Skin of body (tissue), 2 donors: ENCODE results near the gene DHRSX. TPM values are rescaled to one million over a fixed set of nuclear protein-coding genes. Genes with fewer than 3 reads are reported as not detected.
"Not testable (repeated sequence)": the region's sequence is repeated elsewhere in the genome, so short reads cannot be mapped to it uniquely, and the experiment has no call there.

Experiments used
- DNase-seq: peaks from one replicate; lab custom pipeline; 2025; lab: John Stamatoyannopoulos, UW
- total RNA-seq: library from RNA; depleted of rRNA; stranded (reverse); fragments of >200 nt; gene quantifications from one replicate; pipeline ENCODE4 v1.2.3, GENCODE V29; 2014

DHRSX gene
- total RNA-seq, 1 donor from 2014 or later, result 16.1 TPM

DNA sequence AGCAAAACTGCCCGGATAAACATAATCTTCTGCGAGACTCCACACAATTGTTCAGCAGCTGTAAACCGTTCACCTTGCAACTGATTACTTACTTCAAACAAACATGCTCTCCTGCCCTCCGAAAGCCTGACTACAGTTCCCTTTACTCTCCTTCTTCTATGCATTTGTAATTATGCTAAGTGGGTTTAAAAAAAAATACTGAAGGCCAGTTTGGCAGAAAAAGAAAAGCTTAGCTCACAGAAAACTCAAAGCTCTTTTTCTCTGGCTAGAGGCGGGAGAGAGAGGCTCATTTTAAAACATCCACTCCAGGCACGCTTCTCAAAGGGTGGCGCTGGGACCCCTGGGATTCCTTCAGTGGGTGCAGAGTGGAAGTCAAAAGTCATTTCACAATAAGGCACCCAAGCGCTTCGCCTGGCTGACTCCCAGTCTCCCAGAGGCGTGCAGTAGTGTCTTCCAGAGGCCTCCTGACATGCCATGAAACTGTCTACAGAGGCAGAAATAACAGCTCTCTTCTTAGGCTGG, 1.9 kb downstream of the DHRSX start:
- DNase-seq, result no peak

DNA sequence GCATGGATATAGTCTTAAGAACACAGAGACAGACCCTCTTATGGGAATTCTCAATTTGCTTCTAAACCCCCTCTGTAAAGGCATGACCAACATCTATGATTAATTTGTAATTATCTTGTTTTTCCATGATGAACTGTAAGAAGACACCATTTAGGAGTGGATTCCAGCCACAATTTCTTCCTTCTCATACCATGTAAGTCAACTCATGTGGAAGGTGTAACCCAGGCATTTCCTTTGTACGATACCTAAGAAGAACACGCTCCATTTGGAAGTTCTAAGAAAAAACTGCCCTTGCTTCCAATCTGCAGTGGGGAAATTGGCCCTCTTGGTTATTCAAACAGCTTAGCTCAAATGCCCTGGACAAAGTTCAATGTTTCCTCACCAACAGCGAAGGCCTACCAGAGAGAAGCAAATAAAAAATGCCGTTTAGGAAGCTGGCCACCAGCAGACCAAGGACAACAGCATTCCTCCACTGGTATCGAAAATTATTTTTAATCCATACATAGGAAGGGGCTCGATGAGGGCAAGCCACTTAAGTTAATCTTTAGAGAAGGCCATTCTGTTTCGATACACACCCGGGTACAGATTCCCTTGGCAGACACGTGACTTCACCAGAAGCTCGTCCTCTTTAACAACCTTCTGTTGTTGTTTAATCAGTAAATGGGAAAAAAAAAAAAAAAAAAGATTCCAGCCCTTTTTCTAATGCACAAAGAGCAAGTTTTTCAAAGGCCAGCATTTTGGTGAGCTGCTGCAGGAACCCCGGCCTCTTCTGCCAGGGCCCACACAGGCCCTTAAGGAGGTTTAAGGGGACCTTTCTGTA, 2.6 kb downstream of the DHRSX start:
- DNase-seq, result no peak

DNA sequence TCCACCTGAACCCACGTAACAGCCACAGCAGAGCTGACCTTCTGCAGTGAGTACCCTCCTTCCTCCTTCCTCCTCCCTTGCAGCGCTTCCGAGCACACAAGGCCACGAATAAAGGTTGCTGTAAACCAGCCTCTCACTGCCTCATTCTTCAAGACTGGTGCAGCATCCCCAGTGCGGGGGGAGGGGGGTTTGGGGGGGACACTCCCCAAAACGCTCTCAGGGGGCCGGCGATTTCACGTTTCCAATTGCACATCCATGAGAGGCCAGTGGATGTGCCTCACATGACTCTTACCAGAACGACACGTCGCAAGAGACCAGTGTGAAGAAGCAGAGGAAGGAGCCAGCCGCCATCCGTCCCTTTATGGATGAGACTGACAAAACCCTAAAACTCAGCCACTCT, 5.2 kb downstream of the DHRSX start:
- DNase-seq, result no peak

DNA sequence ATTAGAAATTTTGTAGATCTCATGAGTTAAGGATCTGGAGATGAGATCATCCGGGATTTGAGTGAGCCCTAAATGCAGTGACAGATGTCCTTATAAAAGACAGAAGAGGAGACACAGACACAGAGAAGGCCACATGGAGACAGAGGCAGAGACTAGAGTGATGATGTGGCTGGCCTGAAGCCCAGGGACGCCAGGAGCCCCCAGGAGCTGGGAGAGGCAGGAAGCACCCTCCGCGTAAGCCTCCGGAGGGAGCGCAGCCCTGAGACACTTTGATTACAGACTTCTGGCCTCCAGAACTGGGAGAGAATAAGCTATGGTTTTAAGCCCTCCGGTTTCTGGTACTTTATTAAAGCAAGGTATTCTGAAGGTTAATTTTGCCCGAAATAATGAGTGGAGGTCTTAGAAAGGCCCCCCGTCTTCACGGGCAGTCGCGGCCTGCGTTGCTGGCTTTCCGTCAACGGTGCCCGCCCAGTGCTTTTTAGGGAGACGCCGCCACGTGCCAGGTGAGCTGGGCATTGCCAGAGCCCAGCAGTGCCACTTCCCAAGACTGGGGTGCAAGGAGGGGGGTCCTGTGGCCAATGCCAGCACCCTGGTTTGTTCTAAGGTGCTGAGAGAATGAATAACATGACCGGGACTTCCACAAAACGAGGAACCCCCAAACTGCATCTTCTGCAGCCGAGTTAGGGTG, 8.1 kb downstream of the DHRSX start:
- no peak for DNase-seq

DNA sequence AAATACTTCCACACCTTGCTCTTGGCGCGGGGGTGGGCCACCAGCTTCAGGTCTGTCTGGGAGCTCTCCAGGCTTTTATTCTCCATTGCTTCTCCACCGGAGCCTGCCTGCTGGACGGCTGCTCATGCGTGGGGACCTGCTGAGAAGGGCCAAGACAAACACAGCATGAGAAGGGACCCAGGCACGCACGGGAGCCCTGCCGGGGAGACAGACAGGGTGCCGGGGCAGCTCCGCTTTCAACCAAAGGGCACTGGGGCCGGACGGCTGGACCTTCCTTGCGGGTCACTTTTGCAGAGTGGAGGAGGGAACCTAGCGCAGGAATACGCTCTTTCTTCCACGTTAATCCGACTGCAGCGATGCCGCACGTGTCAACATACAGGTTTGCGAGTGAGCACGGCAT, 10.1 kb downstream of the DHRSX start:
- no peak for DNase-seq

DNA sequence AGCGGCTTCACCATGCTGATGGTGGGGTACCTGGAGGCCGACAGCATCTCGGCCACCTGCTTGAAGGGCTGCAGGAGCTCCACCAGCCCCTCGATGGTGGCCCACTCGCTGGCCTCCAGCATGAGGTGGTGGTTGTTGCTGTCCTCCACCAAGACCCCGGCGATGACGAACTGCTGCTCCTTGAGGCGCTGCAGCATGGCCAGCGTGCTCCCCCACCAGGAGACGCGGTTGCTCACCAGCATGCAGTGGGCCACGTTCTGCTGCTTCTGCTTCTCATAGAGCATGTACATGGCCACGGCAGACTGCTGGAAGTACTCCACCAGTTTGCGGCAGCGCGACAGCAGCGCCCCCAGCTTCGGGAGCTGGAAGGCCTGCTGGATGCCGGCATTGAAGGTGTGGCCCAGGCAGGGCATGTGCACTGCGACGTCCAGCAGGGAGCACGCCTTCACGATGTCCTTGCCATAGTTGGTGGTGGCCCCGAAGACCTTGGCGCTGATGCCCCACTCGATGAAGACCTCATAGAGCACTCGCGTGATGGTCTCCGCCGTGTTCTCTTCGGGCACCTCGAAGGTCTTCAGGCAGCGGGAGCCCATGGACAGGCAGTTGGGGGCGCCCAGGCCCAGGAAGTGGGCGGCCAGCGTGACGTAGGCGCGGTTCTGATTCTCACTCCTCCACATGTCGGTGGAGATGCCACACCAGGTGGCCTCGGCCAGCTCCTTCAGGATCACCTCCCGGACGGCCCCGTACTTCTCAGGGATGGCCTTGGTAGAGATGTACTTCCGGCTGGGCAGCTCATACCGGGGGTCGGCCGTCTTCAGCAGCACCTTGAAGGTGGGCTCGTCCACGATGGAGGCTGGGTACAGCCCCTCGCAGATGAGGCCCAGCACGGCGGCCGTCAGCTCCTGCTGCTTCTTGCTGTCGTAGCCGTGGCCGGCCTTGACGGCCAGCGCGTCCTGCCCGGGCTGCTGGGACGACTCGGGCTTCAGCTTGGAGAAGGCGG, 11.0 kb downstream of the DHRSX start:
- no peak for DNase-seq

DNA sequence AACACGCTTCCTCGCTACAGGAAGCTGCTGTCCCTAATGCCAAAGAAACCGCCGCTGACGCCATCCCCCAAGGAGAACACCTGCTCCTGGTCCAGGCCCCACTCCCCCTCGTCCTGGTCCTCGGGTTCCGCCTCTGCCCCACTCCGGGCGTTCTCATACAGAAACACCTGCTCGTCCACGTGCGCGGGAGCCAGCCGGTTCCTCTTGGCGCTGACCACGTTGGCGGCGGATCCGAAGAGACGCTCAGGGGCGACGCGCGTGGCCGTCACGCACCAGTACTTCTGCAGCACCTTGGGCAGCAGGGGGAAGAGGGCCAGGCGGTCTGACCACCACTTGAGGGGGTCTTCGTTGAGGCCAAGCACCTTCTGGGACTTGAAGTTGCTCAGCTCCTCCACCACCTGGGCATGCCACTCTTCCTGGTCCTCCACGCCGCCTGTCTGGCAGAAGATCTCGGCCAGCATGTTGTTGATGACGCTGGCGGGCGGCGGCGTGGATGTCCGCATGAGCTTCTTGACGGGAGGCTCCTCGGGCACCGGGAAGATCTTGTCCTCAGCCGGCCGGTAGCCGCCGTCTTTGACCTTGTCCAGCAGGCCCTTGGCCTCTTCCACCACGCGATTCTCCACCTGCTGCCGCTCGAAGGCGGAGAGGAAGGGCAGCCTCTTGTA, 12.0 kb downstream of the DHRSX start:
- DNase-seq, result no peak

DNA sequence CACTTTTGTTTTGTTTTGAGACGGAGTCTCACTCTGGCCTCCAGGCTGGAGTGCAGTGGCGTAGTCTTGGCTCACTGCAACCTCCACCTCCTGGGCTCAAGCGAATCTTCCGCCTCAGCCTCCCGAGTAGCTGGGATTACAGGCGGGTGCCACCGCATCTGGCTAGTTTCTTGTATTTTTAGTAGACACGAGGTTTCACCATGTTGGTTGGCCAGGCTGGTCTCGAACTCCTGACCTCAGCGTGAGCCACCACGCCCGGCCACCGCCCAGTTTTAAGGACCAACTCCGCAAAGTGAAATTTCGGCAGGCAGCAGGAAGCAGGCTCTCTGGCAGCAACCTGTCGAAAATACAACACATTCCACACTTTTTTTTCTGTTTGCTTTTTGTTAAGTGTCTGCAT, 13.4 kb downstream of the DHRSX start:
- DNase-seq, result no peak

DNA sequence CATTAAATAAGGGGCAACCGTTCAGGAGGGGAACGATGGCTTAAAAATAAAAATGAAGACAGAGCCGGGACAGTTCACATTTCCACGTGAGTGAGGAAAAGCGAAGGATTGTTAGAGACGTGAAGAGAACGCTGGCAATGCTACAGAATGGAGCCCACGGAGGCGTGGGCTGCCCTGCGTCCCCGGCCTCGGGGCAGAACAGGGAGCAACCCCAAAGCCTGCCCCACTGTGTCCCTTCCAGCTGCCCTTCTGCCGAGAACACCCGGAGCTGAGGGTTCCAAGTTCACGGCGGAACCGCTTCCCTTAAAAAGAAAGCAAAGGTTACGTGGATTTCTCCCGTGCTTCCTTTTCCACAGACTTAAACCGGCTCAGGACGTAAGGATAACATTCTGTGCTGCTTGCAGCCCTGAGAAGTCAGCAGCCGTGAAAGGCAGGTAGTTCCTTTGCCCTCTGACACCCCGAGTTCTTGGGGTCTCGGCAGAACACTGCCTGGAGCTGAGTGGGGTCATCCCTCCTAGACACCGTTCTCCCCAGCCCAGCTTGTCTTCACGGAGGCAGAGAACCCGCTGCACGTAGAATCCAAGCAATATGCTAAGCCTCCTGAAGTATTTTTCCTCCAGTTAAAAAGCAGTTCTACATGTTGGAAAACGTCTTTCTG, 14.2 kb downstream of the DHRSX start:
- no peak for DNase-seq

DNA sequence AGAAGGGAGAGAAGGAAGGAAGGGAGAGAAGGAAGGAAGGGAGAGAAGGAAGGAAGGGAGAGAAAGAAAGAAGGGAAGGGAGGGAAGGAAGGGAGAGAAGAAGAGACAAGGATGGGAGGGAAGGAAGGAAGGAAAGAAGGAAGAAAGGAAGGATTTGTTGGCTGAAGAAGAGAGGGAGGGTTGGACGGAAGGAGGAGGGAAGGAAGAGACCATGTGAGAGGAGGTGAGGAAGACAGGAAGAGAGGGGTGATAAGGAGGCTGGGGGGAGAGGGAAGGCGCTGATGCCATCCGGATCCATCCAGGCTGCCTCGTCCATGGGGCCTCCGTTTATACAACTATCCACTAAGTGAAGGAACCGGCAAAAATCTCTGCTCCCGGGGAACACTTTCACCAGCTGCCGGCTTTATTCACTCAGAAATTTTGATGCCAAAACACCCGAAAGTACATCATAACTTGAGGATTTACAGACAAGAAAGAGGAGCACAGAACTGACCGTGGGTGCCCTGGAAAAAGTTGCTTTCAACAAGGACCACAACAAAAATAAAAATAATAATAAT, 14.9 kb downstream of the DHRSX start:
- no peak for DNase-seq

DNA sequence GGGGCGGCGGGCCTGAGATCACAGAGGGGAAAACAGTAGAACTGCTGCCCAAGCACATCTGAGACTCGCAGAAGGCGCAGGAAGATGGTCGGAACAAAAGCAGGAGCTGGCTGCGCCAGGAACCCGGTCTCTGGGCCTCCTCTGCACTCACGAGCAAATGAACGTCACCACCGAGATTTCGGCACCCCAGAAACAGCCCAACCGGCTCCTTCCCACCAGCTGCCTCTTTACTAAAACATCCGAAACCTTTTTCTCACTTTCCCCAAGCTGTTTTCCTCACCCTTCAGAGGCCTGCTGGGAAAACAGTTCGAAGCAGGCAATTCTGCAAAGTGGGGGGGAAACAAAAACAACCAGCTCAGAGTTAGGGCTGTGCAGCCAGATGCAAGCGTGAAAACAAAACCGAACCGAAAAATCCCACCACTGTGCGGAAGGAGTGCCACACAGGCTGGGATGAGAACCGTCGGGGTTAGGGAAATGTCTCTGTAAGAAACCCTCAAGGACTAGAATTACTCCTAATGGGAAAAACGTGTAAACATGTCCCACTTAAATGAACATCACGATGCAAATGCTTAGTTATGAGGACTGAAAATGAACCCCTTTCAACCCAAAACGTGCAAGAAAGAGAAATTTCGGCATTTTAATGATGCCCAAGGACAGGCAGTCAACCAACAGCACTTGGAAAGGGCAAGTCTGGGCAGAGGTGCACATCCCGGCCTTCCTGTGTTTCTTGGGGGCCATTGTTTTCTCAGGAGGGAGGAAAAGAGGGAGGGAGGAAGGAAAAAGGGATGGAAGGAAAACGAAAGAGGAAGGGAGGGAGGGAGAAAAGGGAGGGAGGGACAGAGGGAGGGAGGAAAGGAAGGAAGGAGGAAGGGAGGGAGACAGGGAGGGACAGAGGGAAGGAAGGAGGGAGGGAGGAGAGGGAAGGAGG, 15.8 kb downstream of the DHRSX start:
- no peak for DNase-seq

DNA sequence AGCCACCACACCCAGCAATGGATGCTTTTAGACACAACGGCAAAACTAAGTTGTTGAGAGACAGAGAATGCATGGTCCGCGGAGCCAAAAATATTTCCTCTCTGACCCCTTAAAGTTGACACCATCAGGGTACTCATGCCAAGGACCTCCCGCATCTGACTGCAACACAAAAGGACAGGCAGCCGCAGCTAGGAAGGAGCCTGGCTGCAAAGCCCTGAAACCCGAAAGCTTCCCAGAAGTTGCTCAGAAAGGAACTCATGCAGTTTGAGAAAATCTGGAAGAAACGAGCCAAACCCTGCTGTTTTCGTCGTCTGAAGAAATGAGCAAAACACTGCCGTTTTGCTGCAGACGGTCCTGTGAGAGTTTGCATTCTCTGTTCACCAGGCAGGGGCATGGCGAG, 16.5 kb downstream of the DHRSX start:
- no peak for DNase-seq

DNA sequence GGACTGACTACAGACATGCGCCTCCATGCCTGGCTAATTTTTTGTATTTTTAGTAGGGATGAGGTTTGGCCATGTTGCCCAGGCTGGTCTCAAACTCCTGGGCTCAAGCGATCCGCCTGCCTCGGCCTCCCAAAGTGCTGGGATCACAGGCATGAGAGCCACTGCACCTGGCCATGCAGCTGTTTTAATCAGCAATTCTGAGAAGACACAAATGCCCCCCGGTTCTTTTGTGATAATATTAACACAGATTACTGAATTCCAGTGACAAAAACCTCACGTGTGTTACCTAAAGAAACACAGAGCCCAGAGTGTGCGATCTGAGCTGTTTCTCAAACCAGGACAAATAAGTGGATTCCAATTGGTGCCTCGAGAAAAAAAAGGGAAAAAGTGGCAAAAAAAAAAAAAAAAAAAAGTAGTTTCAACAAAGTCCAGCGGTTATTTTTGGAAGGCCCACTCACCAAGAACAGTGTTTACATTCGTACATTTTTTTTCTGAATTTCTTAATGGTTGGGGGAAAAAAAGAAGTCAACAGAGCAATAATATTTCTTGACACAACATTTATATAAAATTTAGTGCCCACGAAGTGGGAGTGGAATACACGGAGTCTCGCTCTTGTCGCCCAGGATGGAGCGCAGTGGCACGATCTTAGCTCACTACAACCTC, 17.2 kb downstream of the DHRSX start:
- no peak for DNase-seq

DNA sequence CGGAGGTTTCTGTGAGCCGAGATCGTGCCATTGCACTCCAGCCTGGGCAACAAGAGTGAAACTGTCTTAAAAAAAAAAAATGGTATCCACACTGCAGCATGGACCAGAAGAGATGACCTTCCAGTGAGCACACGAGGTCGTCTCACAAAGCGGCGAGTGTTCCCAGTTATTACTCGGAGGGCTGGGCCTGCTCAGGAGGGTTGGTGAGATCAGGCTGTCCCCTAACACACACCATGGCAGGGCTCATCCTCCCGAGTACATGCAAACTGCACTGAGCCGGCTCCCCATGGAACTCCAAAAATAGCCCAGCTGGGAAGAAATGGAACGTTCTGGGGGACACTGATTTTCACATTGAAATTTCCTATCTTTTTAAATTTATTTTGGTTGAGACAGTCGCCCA, 19.2 kb downstream of the DHRSX start:
- DNase-seq, result not testable (repeated sequence)

DNA sequence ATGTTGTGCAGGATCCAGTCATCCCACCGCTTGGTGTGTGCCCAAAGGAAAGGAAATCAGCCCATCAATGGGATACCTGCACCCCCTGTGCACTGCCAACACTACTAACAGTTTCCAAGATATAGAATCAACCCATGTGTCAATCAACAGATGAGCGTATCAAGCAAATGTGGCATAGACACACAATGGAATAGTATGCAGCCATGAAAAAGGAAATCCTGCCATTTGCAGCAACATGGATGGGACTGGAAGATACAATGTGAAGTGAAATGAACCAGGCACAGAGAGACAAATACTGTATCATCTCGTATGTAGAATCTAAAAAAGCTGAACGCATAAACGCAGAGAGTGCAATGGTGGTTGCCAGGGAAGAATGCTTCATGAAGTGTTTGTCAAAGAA, 20.8 kb downstream of the DHRSX start:
- not testable (repeated sequence) for DNase-seq

DNA sequence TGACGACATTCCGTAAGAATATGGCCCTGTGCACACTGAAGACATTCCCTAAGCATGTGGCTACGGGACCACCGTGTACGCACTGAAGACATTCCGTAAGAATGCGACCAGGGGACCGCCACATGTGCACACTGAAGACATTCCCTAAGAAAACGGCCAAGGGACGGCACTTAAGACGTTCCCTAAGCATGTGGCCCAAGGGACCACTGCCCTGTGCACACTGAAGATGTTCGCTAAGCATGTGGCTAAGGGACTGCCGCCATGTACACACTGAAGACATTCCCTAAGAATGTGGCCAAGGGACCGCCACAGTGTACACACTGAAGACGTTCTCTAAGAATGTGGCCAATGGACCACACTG, 21.4 kb downstream of the DHRSX start:
- no peak for DNase-seq

DNA sequence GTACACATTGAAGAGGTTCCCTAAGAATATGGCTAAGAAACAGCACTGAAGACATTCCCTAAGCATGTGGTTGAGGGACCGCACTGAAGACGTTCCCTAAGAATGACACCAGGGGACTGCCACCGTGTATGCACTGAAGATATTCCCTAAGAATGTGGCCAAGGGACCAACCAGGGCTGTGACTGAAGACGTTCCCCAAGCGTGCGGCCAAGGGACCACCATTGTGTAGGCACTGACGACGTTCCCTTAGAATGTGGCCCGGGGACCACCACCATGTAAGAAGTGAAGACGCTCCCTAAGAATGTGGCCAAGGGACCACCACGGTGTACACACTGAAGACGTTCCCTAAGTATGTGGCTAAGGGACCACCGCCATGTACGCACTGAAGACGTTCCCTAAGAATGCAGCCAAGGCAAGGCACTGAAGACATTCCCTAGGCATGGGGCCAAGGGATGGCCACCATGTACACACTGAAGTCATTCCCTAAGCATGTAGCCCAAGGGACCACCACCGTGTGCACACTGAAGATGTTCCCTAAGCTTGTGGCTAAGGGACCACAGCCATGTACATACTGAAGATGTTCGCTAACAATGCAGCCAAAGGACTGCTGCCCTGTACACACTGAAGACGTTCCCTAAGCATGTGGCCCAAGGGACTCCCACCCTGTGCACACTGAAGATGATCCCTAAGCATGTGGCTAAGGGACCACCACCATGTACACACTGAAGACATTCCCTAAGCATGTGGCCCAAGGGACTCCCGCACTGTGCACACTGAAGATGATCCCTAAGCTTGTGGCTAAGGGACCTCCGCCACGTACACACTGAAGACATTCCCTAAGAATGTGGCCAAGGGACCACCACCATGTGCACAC, 22.0 kb downstream of the DHRSX start:
- no peak for DNase-seq

DNA sequence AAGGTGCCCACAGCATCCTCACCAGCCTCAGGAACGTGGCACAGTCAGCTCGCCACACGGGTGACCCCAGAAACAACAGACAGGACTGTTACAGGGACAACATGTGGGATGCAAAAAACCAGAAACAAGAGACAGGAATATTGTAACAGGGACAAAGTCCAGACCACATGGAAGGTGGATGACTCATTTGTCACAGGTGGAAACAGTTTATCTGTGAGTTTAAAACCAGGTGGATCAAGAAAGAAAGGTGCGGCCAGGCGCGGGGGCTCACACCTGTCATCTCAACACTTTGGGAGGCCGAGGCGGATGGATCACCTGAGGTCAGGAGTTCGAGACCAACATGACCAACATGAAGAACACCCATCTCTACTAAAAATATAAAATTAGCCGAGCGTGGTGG, 23.5 kb downstream of the DHRSX start:
- DNase-seq, result not testable (repeated sequence)
